Activated CD4-positive, alpha-beta T cell treated with anti-CD3 and anti-CD28 coated beads, Interleukin-2, amount 10 ng/mL, durations not matched to agents 7 days and 5 days (primary cell): ENCODE data around the gene NAV3. TPM values are rescaled to one million over a fixed set of nuclear protein-coding genes. Genes with fewer than 3 reads are reported as not detected.

Experiments used
- CTCF ChIA-PET: fragments of 350-600 bp; sonication (Branson Sonifier 250); formaldehyde crosslinking; loops from one replicate; lab custom pipeline; 2021; ENCODE audit warnings: antibody characterized with exemption; lab: Charles Lee
- POLR2A ChIA-PET: fragments of 350-600 bp; sonication (Branson Sonifier 250); formaldehyde crosslinking; loops from one replicate; lab custom pipeline; 2021; ENCODE audit warnings: antibody characterized with exemption; lab: Charles Lee
- DNase-seq: peaks from one replicate; pipeline ENCODE4 v3.0.0-alpha.2; 2020
- H3K27ac Mint-ChIP-seq: one replicate; pipeline ENCODE4 v1.8.0; 2021; ENCODE audit warnings: mild to moderate bottlenecking, moderate library complexity, mixed read lengths
- H3K27me3 Mint-ChIP-seq: one replicate; pipeline ENCODE4 v1.8.0; 2021; ENCODE audit warnings: mixed read lengths
- H3K36me3 Mint-ChIP-seq: one replicate; pipeline ENCODE4 v1.8.0; 2021; ENCODE audit warnings: low read depth, mixed read lengths
- H3K4me1 Mint-ChIP-seq: one replicate; pipeline ENCODE4 v1.8.0; 2021; ENCODE audit warnings: mixed read lengths
- H3K4me3 Mint-ChIP-seq: one replicate; pipeline ENCODE4 v1.8.0; 2021; ENCODE audit warnings: mild to moderate bottlenecking, moderate library complexity, mixed read lengths
- H3K9me3 Mint-ChIP-seq: one replicate; pipeline ENCODE4 v1.8.0; 2021; ENCODE audit warnings: mixed read lengths
- total RNA-seq, 2 experiments: library from RNA; stranded (reverse); gene quantifications; one replicate each; pipeline ENCODE4 v1.2.3, GENCODE V29; 2021

Gene NAV3
- total RNA-seq, 2 experiments from 2014 or later, result not detected

DNA sequence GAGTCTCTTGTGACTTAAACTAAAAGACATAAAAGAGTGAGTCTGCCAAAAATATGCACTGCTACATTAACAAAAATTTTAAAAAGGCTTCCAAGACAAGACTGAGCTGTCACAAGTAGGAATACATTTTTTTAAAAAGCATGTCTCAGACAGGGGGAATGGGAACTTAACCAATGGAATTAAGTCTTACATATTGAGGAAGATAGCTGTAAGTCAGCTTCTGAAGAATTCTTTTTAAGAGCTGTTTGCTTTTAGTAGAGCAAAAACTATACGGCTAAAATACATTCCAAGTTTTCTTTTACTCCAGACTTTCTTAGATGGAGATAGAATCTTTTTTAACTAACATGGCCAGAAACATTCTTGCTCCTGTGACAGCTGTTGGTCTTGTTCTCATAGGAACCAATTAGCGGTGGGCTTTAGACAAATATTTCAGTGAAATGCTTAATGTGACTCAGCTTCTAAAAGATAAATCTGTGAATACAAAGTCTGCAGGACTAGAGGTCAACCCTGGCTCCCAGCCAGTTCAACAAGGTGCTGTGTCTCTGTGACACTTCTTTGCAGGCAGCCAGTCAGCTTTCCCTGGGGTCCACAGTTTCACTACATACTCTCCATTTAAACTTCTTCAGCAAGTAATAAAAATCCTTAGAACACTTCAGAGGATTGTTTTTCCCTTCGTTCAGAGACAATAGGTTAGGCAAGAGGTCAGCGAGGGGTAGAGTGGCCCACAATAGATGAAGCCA lies 187.6 kb downstream of the NAV3 start:
- Mint-ChIP-seq H3K27me3 (no peaks in the 10 kb centered on the region), H3K36me3 (no peaks in the 10 kb centered on the region), H3K4me1 (no peaks in the 10 kb centered on the region), H3K9me3 (no peaks in the 10 kb centered on the region), H3K27ac (no peak overlapping the region), H3K4me3 (no peak overlapping the region)
- ChIA-PET POLR2A (no interaction called here), CTCF (no interaction called here)
- no peak for DNase-seq

DNA sequence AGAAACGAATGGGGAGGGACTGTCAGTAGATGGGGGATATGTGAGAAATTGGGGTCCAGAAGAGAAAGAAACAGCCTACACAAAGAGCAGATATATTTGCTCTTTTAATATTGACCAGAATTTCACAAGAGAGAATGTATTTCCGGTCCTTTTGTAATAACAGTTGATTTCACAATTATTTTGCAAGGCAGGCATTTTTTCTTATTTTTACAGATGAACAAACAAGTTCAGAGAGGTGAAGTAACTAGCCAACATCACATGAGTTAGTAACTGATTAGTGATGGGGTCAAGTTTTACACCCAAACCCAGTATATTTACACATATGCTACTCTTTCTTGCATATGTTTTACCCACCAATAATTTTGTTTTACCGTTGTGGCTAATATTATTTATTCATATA lies 188.2 kb downstream of the NAV3 start:
- H3K4me3 Mint-ChIP-seq, result no peak overlapping the region
- CTCF ChIA-PET, result no interaction called here

DNA sequence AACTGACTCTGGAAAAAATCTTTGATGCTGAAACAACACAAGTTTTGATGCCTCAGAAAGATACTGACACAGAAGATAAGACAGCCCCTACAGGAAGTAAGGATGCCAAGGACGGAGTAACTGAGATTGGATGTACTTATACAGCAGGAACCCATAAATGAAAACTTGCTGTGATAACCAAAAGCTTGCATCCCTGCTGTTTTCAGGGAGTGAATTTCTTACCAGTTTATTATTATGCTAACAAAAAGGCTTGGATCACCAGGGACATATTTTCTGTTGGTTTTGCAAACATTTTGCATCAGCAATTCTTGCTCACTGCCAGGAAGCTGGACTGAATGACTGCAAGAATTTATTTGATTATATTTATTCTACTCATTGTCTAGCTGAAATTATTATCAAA lies 197.7 kb downstream of the NAV3 start:
- ChIA-PET CTCF (no interaction called here), POLR2A (no interaction called here)
- Mint-ChIP-seq H3K4me3 (no peak overlapping the region), H3K27me3 (no peaks in the 10 kb centered on the region), H3K9me3 (no peaks in the 10 kb centered on the region), H3K36me3 (no peaks in the 10 kb centered on the region), H3K27ac (no peak overlapping the region), H3K4me1 (no peaks in the 10 kb centered on the region)
- no peak for DNase-seq

More for the DNA sequence above, 188.2 kb downstream of the NAV3 start:
- Mint-ChIP-seq H3K27me3 (no peaks in the 10 kb centered on the region), H3K36me3 (no peaks in the 10 kb centered on the region), H3K9me3 (no peaks in the 10 kb centered on the region), H3K4me1 (no peaks in the 10 kb centered on the region), H3K27ac (no peak overlapping the region)
- no peak for DNase-seq
- POLR2A ChIA-PET, result no interaction called here

DNA sequence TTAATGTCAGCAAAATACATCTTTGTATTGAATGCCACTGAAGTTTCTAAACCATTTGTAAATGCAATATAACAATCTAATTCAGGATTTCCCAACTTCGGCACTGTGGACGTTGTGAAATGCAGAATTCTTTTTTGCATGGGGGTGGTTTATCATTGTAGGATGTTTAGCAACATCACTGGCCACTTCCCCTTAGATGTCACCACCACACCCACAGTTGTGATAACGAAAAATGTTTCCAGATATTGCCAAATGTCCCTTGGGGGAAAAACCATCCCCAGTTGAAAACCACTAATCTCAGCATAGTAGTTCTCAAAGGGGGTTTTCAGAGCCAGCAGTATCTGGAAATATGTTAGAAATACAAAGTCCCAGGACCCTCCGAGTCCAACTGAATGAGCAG lies 203.3 kb downstream of the NAV3 start:
- no peak overlapping the region for H3K4me3 Mint-ChIP-seq
- H3K9me3 Mint-ChIP-seq, result no peaks in the 10 kb centered on the region
- CTCF ChIA-PET, result no interaction called here
- no peak overlapping the region for H3K27ac Mint-ChIP-seq
- no peak for DNase-seq
- H3K27me3 Mint-ChIP-seq, result no peaks in the 10 kb centered on the region
- no peaks in the 10 kb centered on the region for H3K36me3 Mint-ChIP-seq
- H3K4me1 Mint-ChIP-seq, result no peaks in the 10 kb centered on the region
- POLR2A ChIA-PET, result no interaction called here

DNA sequence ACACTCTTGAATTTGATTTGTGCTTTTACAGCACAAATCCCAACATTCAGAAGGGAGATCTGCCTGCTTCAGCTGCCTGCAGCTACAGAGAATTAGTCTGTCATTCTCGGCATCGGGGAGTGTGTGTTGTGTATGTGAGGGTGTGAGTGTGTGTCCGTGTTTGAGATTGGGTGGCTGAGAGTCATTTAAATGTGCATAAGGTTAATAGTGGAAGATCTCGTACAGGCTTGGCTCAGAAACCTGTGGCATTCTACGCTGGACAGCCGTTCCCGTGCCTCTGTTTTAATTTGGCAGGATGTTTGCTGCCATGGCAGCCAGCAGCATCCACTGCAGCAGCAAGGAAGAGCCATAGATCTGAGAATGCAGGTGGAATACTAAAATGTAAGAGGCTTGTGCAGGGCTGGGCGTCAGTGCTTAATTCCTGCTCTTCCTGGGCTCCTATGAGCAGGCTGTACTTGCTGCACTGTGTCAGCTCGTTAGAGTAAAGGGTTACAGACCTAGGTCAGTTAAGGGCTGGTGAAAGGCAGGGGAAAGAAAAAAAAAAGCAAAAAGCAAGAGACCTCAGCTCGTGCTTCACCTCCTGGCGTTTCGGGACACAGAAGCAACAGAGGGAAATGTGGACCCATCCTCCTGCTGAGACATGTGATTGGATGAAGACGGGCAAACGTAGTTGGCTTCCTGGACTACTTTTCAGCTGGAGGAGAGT lies 205.4 kb downstream of the NAV3 start:
- ChIA-PET POLR2A (no interaction called here), CTCF (no interaction called here)
- Mint-ChIP-seq H3K9me3 (no peaks in the 10 kb centered on the region), H3K27me3 (no peaks in the 10 kb centered on the region), H3K4me1 (no peaks in the 10 kb centered on the region), H3K4me3 (no peak overlapping the region), H3K36me3 (no peaks in the 10 kb centered on the region), H3K27ac (no peak overlapping the region)
- no peak for DNase-seq

DNA sequence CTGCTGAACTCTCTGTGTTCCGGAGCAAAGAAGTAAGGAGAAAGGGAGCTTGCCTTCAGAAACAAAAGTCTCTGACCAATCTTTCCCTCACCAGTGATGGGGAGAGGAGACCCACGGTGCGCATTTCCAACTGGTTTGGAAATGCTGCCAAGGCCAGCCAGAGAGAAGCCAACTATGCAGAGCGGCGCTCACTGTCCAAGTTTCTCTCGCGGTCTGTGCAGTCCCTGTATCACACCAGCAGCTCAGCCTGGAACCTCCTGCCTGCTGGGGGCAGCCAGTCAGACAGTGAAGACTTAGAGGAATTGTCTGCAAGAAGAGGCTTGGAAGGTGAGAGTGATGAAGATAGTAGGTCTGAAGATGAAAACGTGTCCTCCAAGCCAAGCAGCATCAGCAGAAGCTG lies 206.2 kb downstream of the NAV3 start:
- no peak overlapping the region for H3K27ac Mint-ChIP-seq
- H3K36me3 Mint-ChIP-seq, result no peaks in the 10 kb centered on the region
- H3K27me3 Mint-ChIP-seq, result no peaks in the 10 kb centered on the region
- CTCF ChIA-PET, result no interaction called here
- no peak for DNase-seq
- POLR2A ChIA-PET, result no interaction called here
- H3K4me3 Mint-ChIP-seq, result no peak overlapping the region
- H3K4me1 Mint-ChIP-seq, result no peaks in the 10 kb centered on the region
- H3K9me3 Mint-ChIP-seq, result no peaks in the 10 kb centered on the region

DNA sequence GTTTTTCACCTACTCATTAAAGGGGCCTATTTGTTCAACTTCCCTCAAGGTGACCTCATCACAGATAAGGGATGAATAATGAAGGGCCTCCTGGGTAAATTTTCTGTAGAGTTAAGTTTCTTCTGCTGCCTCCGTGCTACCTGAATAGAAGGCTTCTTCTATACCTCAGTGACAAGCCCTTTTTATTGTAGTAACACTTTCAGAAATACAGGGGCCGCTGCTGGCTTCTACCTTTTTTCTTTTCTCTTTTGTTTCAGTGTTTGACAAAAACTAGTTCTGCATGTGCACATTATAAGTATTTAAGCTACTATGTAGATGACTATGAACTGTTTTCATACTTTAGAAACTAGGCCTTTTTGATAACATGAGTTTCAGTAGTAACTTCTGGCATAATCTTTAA lies 207.0 kb downstream of the NAV3 start:
- Mint-ChIP-seq H3K4me3 (no peak overlapping the region), H3K27me3 (no peaks in the 10 kb centered on the region), H3K36me3 (no peaks in the 10 kb centered on the region), H3K4me1 (no peaks in the 10 kb centered on the region), H3K27ac (no peak overlapping the region), H3K9me3 (no peaks in the 10 kb centered on the region)
- DNase-seq, result no peak
- POLR2A ChIA-PET, result no interaction called here
- CTCF ChIA-PET, result no interaction called here

DNA sequence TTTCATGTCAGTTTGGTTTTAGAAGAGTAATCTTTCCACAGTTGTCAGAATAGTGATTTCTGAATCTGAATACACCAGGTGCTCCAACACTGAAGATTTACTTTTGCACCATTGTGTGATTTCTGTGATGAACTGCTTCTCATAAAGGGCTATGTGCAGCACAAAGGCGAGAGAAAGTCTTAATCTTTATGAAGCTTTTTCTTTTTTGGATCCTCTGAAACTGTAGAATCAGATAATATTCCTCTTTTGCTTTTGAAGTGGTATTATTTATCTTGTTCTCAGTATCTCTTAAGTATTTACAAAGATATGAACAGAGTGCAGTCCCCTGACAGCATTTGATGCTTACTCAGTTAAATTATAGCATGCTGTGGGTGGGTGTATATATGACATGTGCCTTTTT lies 207.8 kb downstream of the NAV3 start:
- no peak for DNase-seq
- H3K4me1 Mint-ChIP-seq, result no peaks in the 10 kb centered on the region
- POLR2A ChIA-PET, result no interaction called here

DNA sequence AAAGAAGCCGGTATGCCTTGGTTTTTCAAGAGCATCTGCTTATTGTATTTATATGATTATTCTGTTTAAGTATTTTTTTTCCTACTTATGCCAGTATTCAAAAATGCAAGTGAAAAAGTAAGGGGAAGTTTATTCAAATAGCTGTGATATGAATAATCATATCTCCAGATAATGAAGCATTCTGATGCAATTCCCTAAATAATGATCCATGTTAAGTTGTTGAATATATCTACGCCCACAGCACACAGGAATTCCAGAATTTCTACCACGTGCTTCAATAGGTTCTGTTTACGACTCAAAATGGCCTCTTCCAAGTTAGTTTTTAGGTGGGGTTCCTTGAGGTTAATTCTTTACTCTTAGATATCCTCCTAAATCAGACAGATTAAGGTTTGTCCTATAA lies 208.3 kb downstream of the NAV3 start:
- no peaks in the 10 kb centered on the region for H3K27me3 Mint-ChIP-seq
- no peaks in the 10 kb centered on the region for H3K9me3 Mint-ChIP-seq
- H3K4me3 Mint-ChIP-seq, result no peak overlapping the region
- no peak for DNase-seq
- CTCF ChIA-PET, result no interaction called here
- no peaks in the 10 kb centered on the region for H3K36me3 Mint-ChIP-seq
- POLR2A ChIA-PET, result no interaction called here
- no peak overlapping the region for H3K27ac Mint-ChIP-seq
- no peaks in the 10 kb centered on the region for H3K4me1 Mint-ChIP-seq

More for the DNA sequence above, 207.8 kb downstream of the NAV3 start:
- no peak overlapping the region for H3K27ac Mint-ChIP-seq
- H3K4me3 Mint-ChIP-seq, result no peak overlapping the region
- H3K9me3 Mint-ChIP-seq, result no peaks in the 10 kb centered on the region
- H3K27me3 Mint-ChIP-seq, result no peaks in the 10 kb centered on the region
- H3K36me3 Mint-ChIP-seq, result no peaks in the 10 kb centered on the region
- CTCF ChIA-PET, result no interaction called here

DNA sequence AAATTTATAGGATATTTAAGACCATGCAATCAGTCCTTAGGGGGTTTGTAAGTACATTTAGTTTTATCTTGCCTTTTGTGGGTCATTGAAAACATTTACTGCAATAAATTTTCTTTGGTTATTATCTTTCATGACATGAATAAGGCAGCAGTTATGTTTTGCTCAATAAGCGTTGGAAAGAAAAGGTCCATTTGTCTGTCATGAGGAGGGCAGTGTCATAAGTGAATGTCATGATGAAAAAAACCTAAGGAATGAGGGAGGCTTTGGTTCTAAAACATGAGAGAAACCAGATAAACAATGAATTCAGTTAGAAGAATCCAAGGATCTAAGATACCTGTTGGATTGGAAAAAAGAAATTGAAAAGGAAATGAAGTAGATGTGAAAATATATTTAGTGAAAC lies 209.4 kb downstream of the NAV3 start:
- Mint-ChIP-seq H3K27me3 (no peaks in the 10 kb centered on the region), H3K9me3 (no peaks in the 10 kb centered on the region), H3K4me1 (no peaks in the 10 kb centered on the region), H3K36me3 (no peaks in the 10 kb centered on the region), H3K27ac (no peak overlapping the region), H3K4me3 (no peak overlapping the region)
- ChIA-PET CTCF (no interaction called here), POLR2A (no interaction called here)
- DNase-seq, result no peak

DNA sequence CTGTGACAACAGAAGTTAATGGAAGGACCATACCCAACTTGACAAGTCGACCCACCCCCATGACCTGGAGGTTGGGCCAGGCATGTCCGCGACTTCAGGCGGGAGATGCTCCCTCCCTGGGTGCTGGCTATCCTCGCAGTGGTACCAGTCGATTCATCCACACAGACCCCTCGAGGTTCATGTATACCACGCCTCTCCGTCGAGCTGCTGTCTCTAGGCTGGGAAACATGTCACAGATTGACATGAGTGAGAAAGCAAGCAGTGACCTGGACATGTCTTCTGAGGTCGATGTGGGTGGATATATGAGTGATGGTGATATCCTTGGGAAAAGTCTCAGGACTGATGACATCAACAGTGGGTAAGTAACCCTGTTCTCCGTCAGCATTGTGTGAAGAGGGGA lies 220.1 kb downstream of the NAV3 start:
- Mint-ChIP-seq H3K27me3 (no peaks in the 10 kb centered on the region), H3K9me3 (peaks cover 8% of the 10 kb centered on the region), H3K4me3 (no peak overlapping the region), H3K27ac (no peak overlapping the region), H3K36me3 (no peaks in the 10 kb centered on the region), H3K4me1 (no peaks in the 10 kb centered on the region)
- ChIA-PET CTCF (no interaction called here), POLR2A (no interaction called here)
- DNase-seq, result no peak

DNA sequence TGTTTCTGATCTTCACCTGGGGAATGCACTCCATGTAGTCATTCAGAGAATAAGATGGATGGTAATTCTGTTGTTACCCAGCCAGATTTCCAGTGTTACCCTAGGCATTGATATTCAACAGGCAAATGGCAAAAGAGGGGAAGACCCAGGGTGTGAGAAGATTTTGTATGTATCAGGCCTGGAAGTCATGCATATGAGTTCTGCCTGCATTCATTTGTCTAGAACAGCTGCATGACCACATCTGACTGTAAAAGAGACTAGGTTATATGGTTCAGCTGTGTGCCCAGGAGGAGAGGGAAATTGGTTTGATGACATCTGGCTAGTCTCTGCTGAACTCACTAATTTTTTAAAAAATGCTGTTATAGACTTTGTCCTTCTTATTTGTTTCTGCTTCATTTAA lies 224.9 kb downstream of the NAV3 start:
- Mint-ChIP-seq H3K36me3 (no peaks in the 10 kb centered on the region), H3K4me1 (no peaks in the 10 kb centered on the region), H3K4me3 (no peak overlapping the region), H3K27me3 (no peaks in the 10 kb centered on the region), H3K9me3 (no peaks in the 10 kb centered on the region), H3K27ac (no peak overlapping the region)
- DNase-seq, result no peak
- POLR2A ChIA-PET, result no interaction called here
- CTCF ChIA-PET, result no interaction called here

DNA sequence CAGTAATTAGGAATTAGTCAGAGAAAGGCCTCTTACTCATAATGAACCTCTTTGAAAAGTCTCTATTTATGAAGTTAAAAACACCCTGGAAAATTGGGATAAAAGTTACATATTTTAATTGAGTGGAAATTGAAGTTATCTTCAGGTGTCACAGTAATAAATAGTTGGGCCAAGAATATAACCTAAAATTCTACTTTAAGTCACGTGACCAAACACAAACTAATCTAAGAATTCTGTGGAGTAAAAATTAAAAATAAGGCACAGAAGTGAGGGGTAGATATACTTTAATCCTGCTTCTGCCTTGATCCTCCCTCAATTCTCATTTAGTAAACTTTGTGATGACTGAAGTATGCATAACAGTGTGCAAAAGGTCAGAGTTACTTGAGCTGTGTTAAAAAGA lies 226.4 kb downstream of the NAV3 start:
- no peaks in the 10 kb centered on the region for H3K36me3 Mint-ChIP-seq
- ChIA-PET CTCF (no interaction called here), POLR2A (no interaction called here)
- no peak overlapping the region for H3K4me3 Mint-ChIP-seq
- H3K4me1 Mint-ChIP-seq, result no peaks in the 10 kb centered on the region
- no peak overlapping the region for H3K27ac Mint-ChIP-seq
- no peak for DNase-seq
- no peaks in the 10 kb centered on the region for H3K9me3 Mint-ChIP-seq
- no peaks in the 10 kb centered on the region for H3K27me3 Mint-ChIP-seq

DNA sequence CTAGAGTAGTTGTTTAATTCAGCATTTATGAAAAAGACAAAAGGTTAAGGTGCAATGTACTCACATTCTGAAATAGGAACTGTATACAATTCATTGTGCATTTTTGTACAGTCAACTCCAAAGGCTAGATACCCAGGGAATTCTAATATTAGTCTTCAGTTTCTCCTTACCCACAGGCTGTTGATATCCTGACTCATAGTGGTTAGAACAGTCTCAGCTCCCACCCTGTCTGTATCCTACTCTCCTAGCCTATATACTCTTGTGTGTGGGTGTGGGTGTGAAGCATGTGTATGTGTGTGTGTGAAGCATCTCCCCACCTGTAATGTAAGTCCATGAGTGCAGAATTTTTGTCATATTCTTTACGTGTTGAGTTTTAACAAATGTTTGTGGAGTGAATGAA lies 229.5 kb downstream of the NAV3 start:
- H3K4me1 Mint-ChIP-seq, result no peaks in the 10 kb centered on the region
- ChIA-PET POLR2A (no interaction called here), CTCF (no interaction called here)
- no peaks in the 10 kb centered on the region for H3K36me3 Mint-ChIP-seq
- no peak overlapping the region for H3K27ac Mint-ChIP-seq
- no peaks in the 10 kb centered on the region for H3K9me3 Mint-ChIP-seq
- no peaks in the 10 kb centered on the region for H3K27me3 Mint-ChIP-seq
- no peak overlapping the region for H3K4me3 Mint-ChIP-seq
- DNase-seq, result no peak
